ENCODE data around the gene MGAT3. TPM values are rescaled to one million over a fixed set of nuclear protein-coding genes. Genes with fewer than 3 reads are reported as not detected.
"Not testable (repeated sequence)": the region's sequence is repeated elsewhere in the genome, so short reads cannot be mapped to it uniquely, and the experiment has no call there.

MGAT3 gene
- total RNA-seq, 1 experiment from 2014 or later, result 0.90 TPM

GRCh38 chr22:39496131-39496838, 39.5 kb downstream of the MGAT3 start:
- peak; percentile 89 for DNase-seq (ENCODE audit: low read depth, low spot score)
- in situ Hi-C loops (cut with HindIII; ENCODE audit: low pct_unique_long_range_greater_than_20kb, low sequenced_read_pairs), result no loop called here

GRCh38 chr22:39497429-39497828, 40.6 kb downstream of the MGAT3 start:
- no peak for DNase-seq (ENCODE audit: low read depth, low spot score)
- in situ Hi-C loops (cut with HindIII; ENCODE audit: low pct_unique_long_range_greater_than_20kb, low sequenced_read_pairs), result no loop called here

- in situ Hi-C loops (cut with HindIII; ENCODE audit: low pct_unique_long_range_greater_than_20kb, low sequenced_read_pairs), result no loop called here
- no peak for DNase-seq (ENCODE audit: low read depth, low spot score)
Observed at GRCh38 chr22:39498368-39498767, 41.6 kb downstream of the MGAT3 start.

GRCh38 chr22:39498802-39499201, 42.0 kb downstream of the MGAT3 start:
- in situ Hi-C loops (cut with HindIII; ENCODE audit: low pct_unique_long_range_greater_than_20kb, low sequenced_read_pairs), result no loop called here
- DNase-seq (ENCODE audit: low read depth, low spot score), result no peak

GRCh38 chr22:39500101-39500500, 43.3 kb downstream of the MGAT3 start:
- in situ Hi-C loops (cut with HindIII; ENCODE audit: low pct_unique_long_range_greater_than_20kb, low sequenced_read_pairs), result no loop called here

GRCh38 chr22:39501644-39502108, 44.9 kb downstream of the MGAT3 start:
- in situ Hi-C loops (cut with HindIII; ENCODE audit: low pct_unique_long_range_greater_than_20kb, low sequenced_read_pairs), result no loop called here
- DNase-seq (ENCODE audit: low read depth, low spot score), result no peak

More at GRCh38 chr22:39500101-39500500, 43.3 kb downstream of the MGAT3 start:
- no peak for DNase-seq (ENCODE audit: low read depth, low spot score)

- in situ Hi-C loops (cut with HindIII; ENCODE audit: low pct_unique_long_range_greater_than_20kb, low sequenced_read_pairs), result no loop called here
- DNase-seq (ENCODE audit: low read depth, low spot score), result peak; percentile 98
Observed at GRCh38 chr22:39502109-39502788, 45.4 kb downstream of the MGAT3 start, which contains the start of gene MIEF1. MIEF1 (plus strand) TSS chr22:39502290; CDS start chr22:39511295, 9,005 bp downstream.

GRCh38 chr22:39502789-39503409, 46.1 kb downstream of the MGAT3 start:
- in situ Hi-C loops (cut with HindIII; ENCODE audit: low pct_unique_long_range_greater_than_20kb, low sequenced_read_pairs), result no loop called here
- no peak for DNase-seq (ENCODE audit: low read depth, low spot score)

- in situ Hi-C loops (cut with HindIII; ENCODE audit: low pct_unique_long_range_greater_than_20kb, low sequenced_read_pairs), result no loop called here
- DNase-seq (ENCODE audit: low read depth, low spot score), result no peak
Observed at GRCh38 chr22:39503630-39504029, 46.8 kb downstream of the MGAT3 start.

GRCh38 chr22:39504071-39504470, 47.3 kb downstream of the MGAT3 start:
- in situ Hi-C loops (cut with HindIII; ENCODE audit: low pct_unique_long_range_greater_than_20kb, low sequenced_read_pairs), result no loop called here
- no peak for DNase-seq (ENCODE audit: low read depth, low spot score)

- DNase-seq (ENCODE audit: low read depth, low spot score); in situ Hi-C loops (cut with HindIII; ENCODE audit: low pct_unique_long_range_greater_than_20kb, low sequenced_read_pairs): not testable (repeated sequence)
Observed at GRCh38 chr22:39507021-39507420, 50.2 kb downstream of the MGAT3 start.

GRCh38 chr22:39508393-39508792, 51.6 kb downstream of the MGAT3 start:
- in situ Hi-C loops (cut with HindIII; ENCODE audit: low pct_unique_long_range_greater_than_20kb, low sequenced_read_pairs), result no loop called here

GRCh38 chr22:39510529-39511149, 53.8 kb downstream of the MGAT3 start:
- in situ Hi-C loops (cut with HindIII; ENCODE audit: low pct_unique_long_range_greater_than_20kb, low sequenced_read_pairs), result no loop called here
- no peak for DNase-seq (ENCODE audit: low read depth, low spot score)

More at GRCh38 chr22:39508393-39508792, 51.6 kb downstream of the MGAT3 start:
- no peak for DNase-seq (ENCODE audit: low read depth, low spot score)

- in situ Hi-C loops (cut with HindIII; ENCODE audit: low pct_unique_long_range_greater_than_20kb, low sequenced_read_pairs), result no loop called here
- DNase-seq (ENCODE audit: low read depth, low spot score), result no peak
Observed at GRCh38 chr22:39511226-39511625, 54.4 kb downstream of the MGAT3 start.

- no peak for DNase-seq (ENCODE audit: low read depth, low spot score)
- in situ Hi-C loops (cut with HindIII; ENCODE audit: low pct_unique_long_range_greater_than_20kb, low sequenced_read_pairs), result no loop called here
Observed at GRCh38 chr22:39512026-39512425, 55.2 kb downstream of the MGAT3 start.

- in situ Hi-C loops (cut with HindIII; ENCODE audit: low pct_unique_long_range_greater_than_20kb, low sequenced_read_pairs), result no loop called here
- DNase-seq (ENCODE audit: low read depth, low spot score), result no peak
Observed at GRCh38 chr22:39513791-39514190, 57.0 kb downstream of the MGAT3 start.

GRCh38 chr22:39514373-39514973, 57.7 kb downstream of the MGAT3 start:
- DNase-seq (ENCODE audit: low read depth, low spot score), result peak; percentile 76
- in situ Hi-C loops (cut with HindIII; ENCODE audit: low pct_unique_long_range_greater_than_20kb, low sequenced_read_pairs), result no loop called here
